Neural cell (in vitro differentiated cells): ENCODE results near the gene UCK1. TPM values are rescaled to one million over a fixed set of nuclear protein-coding genes. Genes with fewer than 3 reads are reported as not detected.

Experiments used
- H2AFZ ChIP-seq: fragments of 200-600, 300-800 bp; sonication (generic), shearing (Covaris generic); 2 replicates; pipeline ENCODE4 v1.6.0; 2014; ENCODE audit warnings: low read depth, mild to moderate bottlenecking, antibody characterized with exemption, low read length, moderate library complexity
- H3F3A ChIP-seq: fragments of 200-600 bp; shearing (Covaris generic); 2 replicates; pipeline ENCODE4 v1.6.1; 2016; ENCODE audit warnings: mild to moderate bottlenecking, moderate library complexity, mixed read lengths, antibody characterized with exemption, low read length; ENCODE audit not compliant: insufficient read depth, poor library complexity, severe bottlenecking
- H3K27ac ChIP-seq: fragments of 200-600, 300-800 bp; sonication (generic), shearing (Covaris generic); 2 replicates; pipeline ENCODE4 v1.5.1; 2014; ENCODE audit warnings: mild to moderate bottlenecking, low read length, moderate library complexity
- H3K27me3 ChIP-seq: fragments of 300-800, 200-600 bp; sonication (generic), shearing (Covaris generic); 2 replicates; pipeline ENCODE4 v1.6.0; 2014; ENCODE audit warnings: mild to moderate bottlenecking, low read depth, low read length, moderate library complexity; ENCODE audit not compliant: insufficient read depth
- H3K36me3 ChIP-seq: fragments of 300-800, 200-600 bp; sonication (generic), shearing (Covaris generic); 2 replicates; pipeline ENCODE4 v1.5.1; 2014; ENCODE audit warnings: mild to moderate bottlenecking, antibody characterized with exemption, low read length, moderate library complexity; ENCODE audit not compliant: insufficient read depth
- H3K4me2 ChIP-seq: fragments of 300-800, 200-600 bp; sonication (generic), shearing (Covaris generic); 2 replicates; pipeline ENCODE4 v1.6.0; 2014; ENCODE audit warnings: mild to moderate bottlenecking, low read length
- H3K4me3 ChIP-seq: fragments of 300-800, 200-600 bp; sonication (generic), shearing (Covaris generic); 2 replicates; pipeline ENCODE4 v1.5.1; 2014; ENCODE audit warnings: mild to moderate bottlenecking, low read length, moderate library complexity
- H3K79me2 ChIP-seq: fragments of 200-600 bp; shearing (Covaris generic); replicated peaks from 2 replicates; pipeline ENCODE4 v1.6.0; 2014; ENCODE audit warnings: mild to moderate bottlenecking, low read length, moderate library complexity; ENCODE audit not compliant: insufficient read depth
- H3K9ac ChIP-seq: fragments of 300-800, 200-600 bp; sonication (generic), shearing (Covaris generic); 2 replicates; pipeline ENCODE4 v1.6.1; 2016; ENCODE audit warnings: mild to moderate bottlenecking, low read length, mixed read lengths
- H3K9me2 ChIP-seq: fragments of 200-600 bp; shearing (Covaris generic); 2 replicates; pipeline ENCODE4 v1.6.1; 2016; ENCODE audit warnings: mild to moderate bottlenecking, low read length, mixed read lengths; ENCODE audit not compliant: insufficient read depth
- H3K9me3 ChIP-seq: fragments of 200-600, 300-800 bp; sonication (generic), shearing (Covaris generic); 2 replicates; pipeline ENCODE4 v1.6.1; 2016; ENCODE audit warnings: mild to moderate bottlenecking, mixed run types, low read length, moderate library complexity, mixed read lengths
- H4K20me1 ChIP-seq: fragments of 200-600 bp; shearing (Covaris generic); 2 replicates; pipeline ENCODE4 v1.6.1; 2016; ENCODE audit warnings: mild to moderate bottlenecking, mixed run types; ENCODE audit not compliant: insufficient read depth
- CTCF ChIP-seq: fragments of 450-650 bp; IDR thresholded peaks from 2 replicates; pipeline ENCODE4 v1.5.1; 2014; ENCODE audit warnings: antibody characterized with exemption, mild to moderate bottlenecking, moderate library complexity; ENCODE audit not compliant: poor library complexity, severe bottlenecking
- EP300 ChIP-seq: fragments of 450-650 bp; conservative IDR thresholded peaks from 2 replicates; pipeline ENCODE4 v1.6.1; 2014; ENCODE audit warnings: antibody characterized with exemption, mild to moderate bottlenecking, moderate library complexity; ENCODE audit not compliant: poor library complexity, severe bottlenecking
- EZH2 ChIP-seq: fragments of 200-600, 300-800 bp; shearing (Covaris generic), sonication (generic); IDR thresholded peaks from 2 replicates; pipeline ENCODE4 v1.6.1; 2014; ENCODE audit warnings: antibody characterized with exemption, low read length, borderline replicate concordance, mild to moderate bottlenecking; ENCODE audit not compliant: insufficient read depth, poor library complexity, severe bottlenecking
- MXI1 ChIP-seq: fragments of 450-650 bp; conservative IDR thresholded peaks from 2 replicates; pipeline ENCODE4 v1.6.1; 2014; ENCODE audit warnings: antibody characterized with exemption, mild to moderate bottlenecking; ENCODE audit not compliant: poor library complexity, severe bottlenecking
- POLR2AphosphoS5 ChIP-seq: IDR thresholded peaks from 2 replicates; pipeline ENCODE4 v1.6.1; 2012
- RAD21 ChIP-seq: fragments of 450-650 bp; conservative IDR thresholded peaks from 2 replicates; pipeline ENCODE4 v1.6.1; 2014; ENCODE audit warnings: antibody characterized with exemption, mild to moderate bottlenecking, moderate library complexity
- REST ChIP-seq: IDR thresholded peaks from 2 replicates; pipeline ENCODE4 v1.6.1; 2012; ENCODE audit warnings: borderline replicate concordance
- SMC3 ChIP-seq: fragments of 450-650 bp; conservative IDR thresholded peaks from 2 replicates; pipeline ENCODE4 v1.6.1; 2014; ENCODE audit warnings: antibody characterized with exemption, mild to moderate bottlenecking, moderate library complexity; ENCODE audit not compliant: poor library complexity
- TAF1 ChIP-seq: IDR thresholded peaks from 2 replicates; pipeline ENCODE4 v1.6.1; 2012; ENCODE audit warnings: low read depth
- polyA plus RNA-seq: library from polyadenylated mRNA; depleted of rRNA; stranded (reverse); fragments of >200 nt; gene quantifications from 2 replicates; pipeline ENCODE4 v1.2.3, GENCODE V29; 2014

UCK1 gene
- polyA plus RNA-seq, 1 donor from 2014 or later, result 45.9 TPM

GRCh38 chr9:131566158-131566557, 35.1 kb upstream of the UCK1 start:
- Histone ChIP-seq H3K4me3 (no peak overlapping the region), H3K4me2 (no peak overlapping the region), H3K9me3 (no peaks in the 10 kb centered on the region), H2AFZ (no peak overlapping the region), H3K27me3 (no peaks in the 10 kb centered on the region), H3F3A (no peaks in the 10 kb centered on the region), H3K9me2 (no peaks in the 10 kb centered on the region), H3K9ac (no peak overlapping the region), H3K27ac (no peak overlapping the region), H3K79me2 (no peaks in the 10 kb centered on the region), H3K36me3 (no peaks in the 10 kb centered on the region), H4K20me1 (no peaks in the 10 kb centered on the region)
- TF ChIP-seq SMC3 (no peak), REST (no peak), EP300 (no peak), EZH2 (no peak), MXI1 (no peak), CTCF (no peak), POLR2AphosphoS5 (no peak), TAF1 (no peak), RAD21 (no peak)

- Histone ChIP-seq H3K4me2 (no peak overlapping the region), H3F3A (no peaks in the 10 kb centered on the region), H3K79me2 (no peaks in the 10 kb centered on the region), H3K9me2 (no peaks in the 10 kb centered on the region), H2AFZ (no peak overlapping the region), H3K4me3 (no peak overlapping the region), H3K9me3 (no peaks in the 10 kb centered on the region), H4K20me1 (no peaks in the 10 kb centered on the region), H3K27ac (no peak overlapping the region), H3K9ac (no peak overlapping the region), H3K36me3 (no peaks in the 10 kb centered on the region), H3K27me3 (no peaks in the 10 kb centered on the region)
- TF ChIP-seq EZH2 (no peak), REST (no peak), MXI1 (no peak), RAD21 (no peak), POLR2AphosphoS5 (no peak), SMC3 (no peak), TAF1 (no peak), EP300 (no peak), CTCF (no peak)
Observed at GRCh38 chr9:131565369-131565768, 34.3 kb upstream of the UCK1 start.
